ENCODE data around the gene DYTN. TPM values are rescaled to one million over a fixed set of nuclear protein-coding genes. Genes with fewer than 3 reads are reported as not detected.

The DYTN gene
- total and polyA plus RNA-seq, 2 donors (not counting 3 experiments of a cell fraction or from before 2014, with no cell fraction given) = 0.06 to 0.62 TPM

DNA sequence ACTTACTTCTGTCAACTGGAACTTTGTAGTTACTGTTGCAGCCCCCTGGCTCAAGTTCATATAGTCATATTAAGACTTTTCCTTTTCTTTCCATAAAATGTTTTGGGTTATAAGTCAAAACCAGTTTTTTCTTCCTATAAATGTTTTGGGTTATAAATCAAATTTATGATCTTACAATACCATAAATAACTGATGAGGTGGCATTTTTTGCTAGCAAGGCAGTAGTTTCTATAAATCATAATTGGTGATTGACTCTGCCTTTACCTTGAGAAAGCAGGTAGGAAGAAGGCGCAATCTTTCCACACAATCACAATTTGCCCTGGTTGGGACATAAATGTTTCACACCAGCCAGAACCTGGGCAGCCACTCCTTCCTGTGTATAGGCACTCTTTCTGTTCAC lies 5.1 kb upstream of the DYTN start:
- Histone ChIP-seq H3K9ac (replicated peaks; ENCODE audit: extremely low read depth, insufficient read depth, low read length) (no peak overlapping the region), H3K9me3 (replicated peaks; ENCODE audit: control insufficient read depth, insufficient read depth, low read length) (no peaks in the 10 kb centered on the region), H4K20me1 (replicated peaks; ENCODE audit: control insufficient read depth, extremely low read depth, insufficient read depth, low read length) (no peaks in the 10 kb centered on the region), H3K4me3 (replicated peaks in 1 of 3; ENCODE audit: insufficient read depth in 1 of 3, low read depth in 1 of 3, low read length in 3 of 3) (no peak overlapping the region), H3K27ac (ENCODE audit: insufficient read depth, low read depth, low read length) (no peak overlapping the region), H3K27me3 (ENCODE audit: control insufficient read depth in 2 of 2, insufficient read depth in 2 of 2, low read length in 2 of 2) (peaks cover 0 to 4% of the 10 kb centered on the region in 2 experiments), H3K9me1 (replicated peaks; ENCODE audit: control insufficient read depth, extremely low read depth, insufficient read depth, low read length) (no peaks in the 10 kb centered on the region), H3K4me2 (ENCODE audit: insufficient read depth, low read length) (no peak overlapping the region), H3K4me1 (ENCODE audit: control insufficient read depth, extremely low read depth, insufficient read depth, low read length) (no peaks in the 10 kb centered on the region), H3K79me2 (ENCODE audit: control insufficient read depth, insufficient read depth, low read length) (no peaks in the 10 kb centered on the region), H2AFZ (ENCODE audit: low read depth, low read length) (no peak overlapping the region), H3K36me3 (ENCODE audit: control insufficient read depth in 2 of 2, extremely low read depth in 1 of 2, insufficient read depth in 2 of 2, low read length in 2 of 2) (no peaks in the 10 kb centered on the region)
- FAIRE-seq = peak; percentile 28
- CTCF ChIA-PET = no interaction called here
- no TSS peak for BruUV-seq (replicated peaks)
- no peak for DNase-seq (ENCODE audit: low read depth, low spot score)
- POLR2A ChIA-PET = no interaction called here
- dilution Hi-C loops (cut with MboI; ENCODE audit: extremely low pct_ligation_motif_present, low sequenced_read_pairs) (no loop called here), intact Hi-C loops (cut with micrococcal nuclease) (no loop called here)
- TF ChIP-seq POLR2AphosphoS5 (IDR thresholded peaks at IDR 0.05; ENCODE audit: insufficient read depth, low read depth, low read length) = no peak
- TF ChIP-seq, protein P1, sequence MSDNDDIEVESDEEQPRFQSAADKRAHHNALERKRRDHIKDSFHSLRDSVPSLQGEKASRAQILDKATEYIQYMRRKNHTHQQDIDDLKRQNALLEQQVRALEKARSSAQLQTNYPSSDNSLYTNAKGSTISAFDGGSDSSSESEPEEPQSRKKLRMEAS (IDR thresholded peaks at IDR 0.05; ENCODE audit: insufficient read depth, insufficient read length) = no peak
- no peak for TF ChIP-seq MYC (IDR thresholded peaks at IDR 0.05; ENCODE audit: low read depth, low read length)
- no peak for TF ChIP-seq FOS (IDR thresholded peaks at IDR 0.05; ENCODE audit: borderline replicate concordance, insufficient read depth, low read length)
- no peak for TF ChIP-seq JUN (IDR thresholded peaks at IDR 0.05; ENCODE audit: borderline replicate concordance, insufficient read depth, insufficient read length, low read depth)

DNA sequence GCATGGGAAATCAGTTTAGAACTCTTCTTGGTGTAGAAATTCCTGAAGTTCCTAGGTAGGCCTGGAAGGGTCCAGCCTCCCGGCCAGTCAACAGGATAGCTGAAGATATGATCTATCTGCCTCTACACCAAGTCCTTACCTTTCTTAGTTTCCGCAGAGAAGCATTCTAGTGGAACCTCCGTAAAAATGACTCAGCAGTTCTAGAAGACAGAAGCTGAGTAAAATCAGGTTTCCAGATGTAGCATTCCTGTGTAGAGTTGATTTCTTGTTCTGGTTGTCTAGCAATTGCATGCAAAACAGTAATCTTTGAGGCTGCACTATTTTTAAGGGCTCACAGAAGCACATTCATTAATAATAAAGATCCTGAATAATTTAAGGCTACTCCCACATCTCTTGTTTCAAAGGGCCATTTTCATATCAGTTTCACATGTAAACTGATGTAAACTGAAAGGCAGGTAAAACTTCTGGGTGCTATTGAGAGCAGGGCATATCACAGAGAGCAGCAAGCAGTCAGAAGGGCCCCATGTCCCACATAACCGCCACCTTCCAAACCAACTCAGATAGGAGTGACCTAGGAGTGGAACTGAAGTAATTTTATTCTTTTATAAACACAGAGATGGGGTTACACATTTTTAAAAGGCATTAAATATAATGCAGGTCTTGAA lies 3.2 kb upstream of the DYTN start:
- Histone ChIP-seq H3K9me1 (replicated peaks; ENCODE audit: control insufficient read depth, extremely low read depth, insufficient read depth, low read length) (no peaks in the 10 kb centered on the region), H3K9me3 (replicated peaks; ENCODE audit: control insufficient read depth, insufficient read depth, low read length) (no peaks in the 10 kb centered on the region), H3K79me2 (ENCODE audit: control insufficient read depth, insufficient read depth, low read length) (no peaks in the 10 kb centered on the region), H2AFZ (ENCODE audit: low read depth, low read length) (no peak overlapping the region), H3K9ac (replicated peaks; ENCODE audit: extremely low read depth, insufficient read depth, low read length) (no peak overlapping the region), H4K20me1 (replicated peaks; ENCODE audit: control insufficient read depth, extremely low read depth, insufficient read depth, low read length) (no peaks in the 10 kb centered on the region), H3K27me3 (ENCODE audit: control insufficient read depth in 2 of 2, insufficient read depth in 2 of 2, low read length in 2 of 2) (peaks cover 0 to 8% of the 10 kb centered on the region in 2 experiments), H3K27ac (ENCODE audit: insufficient read depth, low read depth, low read length) (no peak overlapping the region), H3K4me3 (replicated peaks in 1 of 3; ENCODE audit: insufficient read depth in 1 of 3, low read depth in 1 of 3, low read length in 3 of 3) (no peak overlapping the region), H3K4me1 (ENCODE audit: control insufficient read depth, extremely low read depth, insufficient read depth, low read length) (no peaks in the 10 kb centered on the region), H3K36me3 (ENCODE audit: control insufficient read depth in 2 of 2, extremely low read depth in 1 of 2, insufficient read depth in 2 of 2, low read length in 2 of 2) (no peaks in the 10 kb centered on the region), H3K4me2 (ENCODE audit: insufficient read depth, low read length) (no peak overlapping the region)
- intact Hi-C loops (cut with micrococcal nuclease) (no loop called here), dilution Hi-C loops (cut with MboI; ENCODE audit: extremely low pct_ligation_motif_present, low sequenced_read_pairs) (no loop called here)
- FAIRE-seq (no peak), DNase-seq (ENCODE audit: low read depth, low spot score) (no peak)
- TF ChIP-seq, protein P1 (IDR thresholded peaks at IDR 0.05; ENCODE audit: insufficient read depth, insufficient read length) = no peak
- TF ChIP-seq POLR2AphosphoS5 (IDR thresholded peaks at IDR 0.05; ENCODE audit: insufficient read depth, low read depth, low read length) = no peak
- no peak for TF ChIP-seq POLR2A (IDR thresholded peaks at IDR 0.05; ENCODE audit: low read depth, low read length)
- TF ChIP-seq GATA2 (IDR thresholded peaks at IDR 0.05; ENCODE audit: insufficient read depth, insufficient read length, low read depth, low read length) = no peak
- no peak for TF ChIP-seq JUN (IDR thresholded peaks at IDR 0.05; ENCODE audit: borderline replicate concordance, insufficient read depth, insufficient read length, low read depth)
- no peak for TF ChIP-seq MYC (IDR thresholded peaks at IDR 0.05; ENCODE audit: low read depth, low read length)
- TF ChIP-seq FOS (IDR thresholded peaks at IDR 0.05; ENCODE audit: borderline replicate concordance, insufficient read depth, low read length) = no peak
- TF ChIP-seq, protein P2, sequence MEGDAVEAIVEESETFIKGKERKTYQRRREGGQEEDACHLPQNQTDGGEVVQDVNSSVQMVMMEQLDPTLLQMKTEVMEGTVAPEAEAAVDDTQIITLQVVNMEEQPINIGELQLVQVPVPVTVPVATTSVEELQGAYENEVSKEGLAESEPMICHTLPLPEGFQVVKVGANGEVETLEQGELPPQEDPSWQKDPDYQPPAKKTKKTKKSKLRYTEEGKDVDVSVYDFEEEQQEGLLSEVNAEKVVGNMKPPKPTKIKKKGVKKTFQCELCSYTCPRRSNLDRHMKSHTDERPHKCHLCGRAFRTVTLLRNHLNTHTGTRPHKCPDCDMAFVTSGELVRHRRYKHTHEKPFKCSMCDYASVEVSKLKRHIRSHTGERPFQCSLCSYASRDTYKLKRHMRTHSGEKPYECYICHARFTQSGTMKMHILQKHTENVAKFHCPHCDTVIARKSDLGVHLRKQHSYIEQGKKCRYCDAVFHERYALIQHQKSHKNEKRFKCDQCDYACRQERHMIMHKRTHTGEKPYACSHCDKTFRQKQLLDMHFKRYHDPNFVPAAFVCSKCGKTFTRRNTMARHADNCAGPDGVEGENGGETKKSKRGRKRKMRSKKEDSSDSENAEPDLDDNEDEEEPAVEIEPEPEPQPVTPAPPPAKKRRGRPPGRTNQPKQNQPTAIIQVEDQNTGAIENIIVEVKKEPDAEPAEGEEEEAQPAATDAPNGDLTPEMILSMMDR (IDR thresholded peaks at IDR 0.05; ENCODE audit: extremely low read depth in 1 of 2, insufficient read depth in 1 of 2, low read depth in 1 of 2, low read length in 2 of 2) = no peak
- TF ChIP-seq EZH2 (IDR thresholded peaks at IDR 0.05; ENCODE audit: borderline replicate concordance, low read depth, low read length, severe bottlenecking) = no peak
- ChIA-PET POLR2A (no interaction called here), CTCF (no interaction called here)
- BruUV-seq (replicated peaks) = no TSS peak

Data from endothelial cell of umbilical vein (primary cell).